ENCODE measurements around the gene PRKACG.

- TF ChIP-seq CTCF (IDR thresholded peaks at IDR 0.05; ENCODE audit: low read length): no peak
- TF ChIP-seq EZH2 (optimal IDR thresholded peaks at IDR 0.05; ENCODE audit: low read depth, low read length): no peak
- TF ChIP-seq EZH2phosphoT487 (IDR thresholded peaks at IDR 0.05; ENCODE audit: low read length): no peak
These were observed 33.5 kb downstream of the PRKACG start for GRCh38 chr9:68980341-68980914.

Data from MM.1S (cell line).